Small intestine (tissue), 7 donors: ENCODE data around the gene RBMXL2. TPM values are rescaled to one million over a fixed set of nuclear protein-coding genes. Genes with fewer than 3 reads are reported as not detected.
A peak's percentile ranks its signal among the peaks of the same experiment; 100 is the strongest.

Source experiments
- DNase-seq, 2 donors: peaks; one replicate each; pipeline versions ENCODE4 v3.0.0 to v3.0.0-alpha.2; 2013
- FAIRE-seq: peaks from 2 replicates; lab custom pipeline; 2012; peaks lifted over from hg19 to GRCh38; lab: Jason Lieb, UNC
- H3K27ac ChIP-seq, 3 donors: one replicate each; pipeline ENCODE4 v1.5.1; 2013; ENCODE audit warnings: low read length in 2 of 3, mild to moderate bottlenecking in 2 of 3, control low read depth in 1 of 3, inconsistent platforms in 1 of 3, low read depth in 1 of 3, moderate library complexity in 1 of 3
- H3K27me3 ChIP-seq, 3 donors: one replicate each; pipeline ENCODE4 v1.6.1; 2013; ENCODE audit warnings: low read length in 3 of 3, inconsistent platforms in 1 of 3; ENCODE audit not compliant: control insufficient read depth in 3 of 3, insufficient read depth in 3 of 3
- H3K36me3 ChIP-seq, 3 donors: one replicate each; pipeline ENCODE4 v1.6.1; 2013; ENCODE audit warnings: low read length in 3 of 3, inconsistent platforms in 1 of 3, low read depth in 1 of 3, mild to moderate bottlenecking in 1 of 3, moderate library complexity in 1 of 3; ENCODE audit not compliant: control insufficient read depth in 3 of 3, insufficient read depth in 2 of 3
- H3K4me1 ChIP-seq, 3 donors: one replicate each; pipeline ENCODE4 v1.6.1; 2013; ENCODE audit warnings: low read length in 2 of 3, inconsistent platforms in 1 of 3, low read depth in 1 of 3, mild to moderate bottlenecking in 1 of 3, moderate library complexity in 1 of 3; ENCODE audit not compliant: control insufficient read depth in 3 of 3, insufficient read depth in 2 of 3
- H3K4me3 ChIP-seq, 3 donors: one replicate each; pipeline ENCODE4 v1.5.1; 2013; ENCODE audit warnings: low read length in 3 of 3, control low read depth in 1 of 3, inconsistent platforms in 1 of 3, low read depth in 1 of 3, mild to moderate bottlenecking in 1 of 3, moderate library complexity in 1 of 3
- H3K9me3 ChIP-seq, 2 donors: one replicate each; pipeline ENCODE4 v1.6.1; 2013; ENCODE audit warnings: low read depth in 1 of 2, low read length in 1 of 2; ENCODE audit not compliant: control insufficient read depth in 2 of 2, insufficient read depth in 1 of 2
- WGBS, 3 donors: extraction: QIAGEN DNeasy Blood & Tissue Kit; methylation state at CpG; one replicate each; pipeline ENCODE4 v1.1.7; 2013; 5-methylcytosine and 5-hydroxymethylcytosine counted together
- polyA plus RNA-seq, 4 donors: library from polyadenylated mRNA; stranded (reverse) in 3 of 4; unstranded in 1 of 4; fragments of 200-250 nt in 3 of 4; fragments of 120-200 nt in 1 of 4; gene quantifications; one replicate each; pipeline versions ENCODE4 v1.2.1 to v1.2.3, GENCODE V29; 2013
- donor health status: healthy with polysubstance abuse.
- donor health status: control.
- donor health status: control.
- donor health status: Bipolar disorder and iron deficiency.
- donor health status: healthy.

Gene RBMXL2
- polyA plus RNA-seq, 4 donors, result 0.06 to 0.47 TPM; not detected in 2

DNA sequence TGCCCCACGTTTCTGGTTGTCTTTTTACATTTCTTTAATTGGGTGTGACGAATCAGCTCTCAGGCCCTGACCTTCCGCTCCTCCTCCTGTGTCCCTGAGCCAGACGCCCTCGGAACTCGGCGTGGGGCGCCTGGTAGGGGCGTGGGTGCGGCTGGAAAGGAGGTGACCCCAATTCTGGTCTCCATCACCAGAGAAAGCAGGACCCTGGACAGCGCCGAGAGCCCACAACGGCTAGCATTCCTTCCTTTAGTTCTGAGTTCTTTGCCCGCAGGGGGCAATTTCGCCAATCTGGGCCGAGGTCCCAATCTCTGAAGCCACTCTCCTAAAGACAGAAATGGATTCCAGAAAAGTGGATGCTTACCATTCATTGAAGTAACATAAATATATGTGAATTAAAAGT lies 11.7 kb upstream of the RBMXL2 start:
- Histone ChIP-seq H3K27ac (no peak overlapping the region), H3K4me1 (peaks cover 0 to 16% (median 0%) of the 10 kb centered on the region in 3 donors), H3K9me3 (peaks cover 0 to 16% of the 10 kb centered on the region in 2 donors), H3K27me3 (no peaks in the 10 kb centered on the region), H3K36me3 (no peaks in the 10 kb centered on the region), H3K4me3 (no peak overlapping the region)
- FAIRE-seq (no peak), DNase-seq (no peak)
- 73 to 75% (median 74%) methylated on average over 15 to 16 of the region's 16 CpGs for WGBS, 3 donors

DNA sequence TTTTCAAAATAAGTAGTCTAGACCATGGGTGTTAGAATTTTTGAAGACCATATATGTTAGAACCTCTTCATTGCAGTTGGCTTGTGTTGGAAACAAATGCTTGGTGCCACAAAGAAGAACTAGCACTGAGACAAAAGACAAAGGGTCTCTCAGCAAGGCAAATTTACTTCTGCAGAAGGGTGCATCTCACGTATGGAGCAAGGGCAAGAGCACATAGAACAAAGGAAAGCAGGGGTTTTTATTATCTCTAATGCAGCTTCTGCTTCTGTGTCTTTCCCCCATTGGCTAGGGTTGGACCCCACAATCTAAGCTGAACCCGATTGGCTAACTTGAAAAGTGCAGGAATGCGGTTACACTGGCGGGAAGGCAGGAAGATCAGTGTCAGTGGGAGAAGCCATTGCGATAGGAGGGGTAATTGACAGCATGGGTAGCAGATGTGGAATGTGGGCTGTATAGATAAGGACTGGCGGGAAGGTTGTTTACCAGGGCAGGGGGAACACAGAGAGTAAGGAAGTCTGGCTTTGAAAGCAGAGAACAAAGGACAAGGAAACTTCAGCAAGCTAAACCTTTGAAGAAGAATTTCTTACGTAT lies 9.2 kb upstream of the RBMXL2 start:
- Histone ChIP-seq H3K27ac (no peak overlapping the region), H3K27me3 (peaks cover 0 to 5% (median 0%) of the 10 kb centered on the region in 3 donors), H3K36me3 (no peaks in the 10 kb centered on the region), H3K4me3 (no peak overlapping the region), H3K4me1 (no peaks in the 10 kb centered on the region), H3K9me3 (peaks cover 0 to 16% of the 10 kb centered on the region in 2 donors)
- DNase-seq (no peak), FAIRE-seq (no peak)
- 52 to 75% (median 64%) methylated on average over 7 of the region's 7 CpGs for WGBS, 3 donors

- Histone ChIP-seq H3K4me3 (no peak overlapping the region), H3K9me3 (peaks cover 0 to 16% of the 10 kb centered on the region in 2 donors), H3K27ac (no peak overlapping the region), H3K27me3 (peaks cover 0 to 5% (median 0%) of the 10 kb centered on the region in 3 donors), H3K36me3 (no peaks in the 10 kb centered on the region), H3K4me1 (no peaks in the 10 kb centered on the region)
- DNase-seq (no peak), FAIRE-seq (no peak)
- WGBS, 3 donors, result 70 to 75% (median 74%) methylated on average over 4 of the region's 4 CpGs
Measured at GRCh38 chr11:7080900-7081299, 7.9 kb upstream of the RBMXL2 start.

GRCh38 chr11:7081441-7081840 lies 7.4 kb upstream of the RBMXL2 start:
- no peaks in the 10 kb centered on the region for H3K4me1 ChIP-seq
- WGBS, 3 donors, result 53 to 89% (median 65%) methylated on average over 1 of the region's 1 CpG
- peaks cover 0 to 16% of the 10 kb centered on the region in 2 donors for H3K9me3 ChIP-seq
- no peak overlapping the region for H3K4me3 ChIP-seq
- no peak for DNase-seq
- H3K36me3 ChIP-seq, result no peaks in the 10 kb centered on the region
- H3K27me3 ChIP-seq, result peaks cover 0 to 5% (median 0%) of the 10 kb centered on the region in 3 donors
- no peak overlapping the region for H3K27ac ChIP-seq
- no peak for FAIRE-seq

GRCh38 chr11:7089328-7090251 lies 792 bp downstream of the RBMXL2 start:
- Histone ChIP-seq H3K4me1 (no peaks in the 10 kb centered on the region), H3K27ac (no peak overlapping the region), H3K27me3 (peaks cover 0 to 13% (median 5%) of the 10 kb centered on the region in 3 donors), H3K9me3 (peaks cover 0 to 12% of the 10 kb centered on the region in 2 donors), H3K36me3 (no peaks in the 10 kb centered on the region), H3K4me3 (no peak overlapping the region)
- WGBS, 3 donors, result 82 to 92% (median 92%) methylated on average over 103 to 111 of the region's 111 CpGs
- FAIRE-seq (no peak), DNase-seq (no peak)

DNA sequence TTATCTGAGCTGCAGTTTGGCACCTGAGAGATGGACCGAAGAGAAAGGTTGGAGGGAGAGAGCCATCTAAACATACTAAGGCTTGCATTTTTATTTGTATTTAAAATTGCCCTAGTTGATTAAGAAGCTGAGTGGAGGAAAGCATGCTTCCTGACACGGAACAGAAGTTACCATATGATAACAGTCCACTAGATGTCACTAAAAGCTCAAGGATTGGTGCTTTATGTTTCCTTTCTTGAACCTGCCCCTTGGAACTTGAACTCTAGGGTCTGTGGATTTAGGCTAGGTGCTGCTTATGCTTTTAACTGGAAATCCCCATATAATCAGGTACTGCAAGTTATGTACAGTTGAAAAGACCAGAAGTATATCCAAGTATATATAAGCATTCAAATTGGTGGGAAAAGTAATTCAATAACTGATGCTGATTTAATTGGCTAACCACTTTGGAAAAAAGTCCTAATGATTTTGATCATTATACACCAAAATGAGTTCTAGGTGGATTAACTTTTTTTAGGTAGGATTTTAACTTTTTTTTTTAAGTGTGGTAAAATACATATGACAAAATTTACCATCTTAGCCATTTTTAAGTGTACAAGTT lies 9.5 kb downstream of the RBMXL2 start:
- Histone ChIP-seq H3K4me3 (no peak overlapping the region), H3K9me3 (no peaks in the 10 kb centered on the region), H3K4me1 (no peaks in the 10 kb centered on the region), H3K27me3 (no peaks in the 10 kb centered on the region), H3K27ac (no peak overlapping the region), H3K36me3 (no peaks in the 10 kb centered on the region)
- 2 to 4% (median 3%) methylated on average over 2 of the region's 2 CpGs for WGBS, 3 donors
- FAIRE-seq (no peak), DNase-seq (peak; percentile 44 to 69)

- no peaks in the 10 kb centered on the region for H3K36me3 ChIP-seq
- no peak overlapping the region for H3K4me3 ChIP-seq
- 10 to 27% (median 11%) methylated on average over 1 of the region's 1 CpG for WGBS, 3 donors
- H3K27me3 ChIP-seq, result peaks cover 0 to under 1% (median 0%) of the 10 kb centered on the region in 3 donors
- no peaks in the 10 kb centered on the region for H3K4me1 ChIP-seq
- no peak for DNase-seq
- FAIRE-seq, result no peak
- no peak overlapping the region for H3K27ac ChIP-seq
- no peaks in the 10 kb centered on the region for H3K9me3 ChIP-seq
Measured at GRCh38 chr11:7115780-7116179, 27.0 kb downstream of the RBMXL2 start.

- FAIRE-seq, result peak; percentile 51
- H3K36me3 ChIP-seq, result no peaks in the 10 kb centered on the region
- no peak overlapping the region for H3K4me3 ChIP-seq
- DNase-seq, result no peak
- WGBS, 3 donors, result 93 to 94% (median 94%) methylated on average over 3 of the region's 3 CpGs
- no peaks in the 10 kb centered on the region for H3K27me3 ChIP-seq
- H3K4me1 ChIP-seq, result no peaks in the 10 kb centered on the region
- no peaks in the 10 kb centered on the region for H3K9me3 ChIP-seq
- H3K27ac ChIP-seq, result no peak overlapping the region
Measured at GRCh38 chr11:7116370-7116769, 27.6 kb downstream of the RBMXL2 start.
